SK-N-SH (cell line): ENCODE measurements around the gene TUBGCP5.

Experiments used
- CHD2 ChIP-seq: fragments of 150-350 bp; IDR thresholded peaks from 2 replicates; pipeline ENCODE4 v1.6.1; 2018; ENCODE audit warnings: low read length; ENCODE audit not compliant: partially characterized antibody
- CTCF ChIP-seq: fragments of 200-600 bp; sonication (generic); IDR thresholded peaks from 2 replicates; pipeline ENCODE4 v1.6.1; 2017; ENCODE audit warnings: antibody characterized with exemption, mild to moderate bottlenecking, moderate library complexity
- EP300 ChIP-seq, 2 experiments: IDR thresholded peaks; 2 replicates each; pipeline versions ENCODE4 v1.4.0 to v1.6.1; 2012; ENCODE audit warnings: borderline replicate concordance in 1 of 2, low read depth in 1 of 2, low read length in 1 of 2
- EZH2phosphoT487 ChIP-seq: fragments of 200-600 bp; sonication (generic); IDR thresholded peaks from 2 replicates; pipeline ENCODE4 v1.6.1; 2017; ENCODE audit warnings: low read depth, mixed run types, mild to moderate bottlenecking, antibody characterized with exemption, moderate library complexity, borderline replicate concordance
- FOXM1 ChIP-seq: IDR thresholded peaks from 2 replicates; pipeline ENCODE4 v1.4.0; 2012; ENCODE audit warnings: low read depth, mild to moderate bottlenecking
- GABPA ChIP-seq: IDR thresholded peaks from 2 replicates; pipeline ENCODE4 v1.4.0; 2012; ENCODE audit warnings: low read depth, mild to moderate bottlenecking
- GATA2 ChIP-seq: sonication (generic); formaldehyde crosslinking; IDR thresholded peaks from 2 replicates; pipeline ENCODE4 v1.5.0; 2020; ENCODE audit warnings: mild to moderate bottlenecking, missing genetic modification reagents
- JUND ChIP-seq: IDR thresholded peaks from 2 replicates; pipeline ENCODE4 v1.4.0; 2012
- MAX ChIP-seq: IDR thresholded peaks from 2 replicates; pipeline ENCODE4 v1.4.0; 2012; ENCODE audit warnings: low read depth
- POLR2AphosphoS5 ChIP-seq: IDR thresholded peaks from 2 replicates; pipeline ENCODE4 v1.6.1; 2012; ENCODE audit warnings: low read depth, low read length
- RCOR1 ChIP-seq: fragments of 150-350 bp; IDR thresholded peaks from 2 replicates; pipeline ENCODE4 v1.6.1; 2017; ENCODE audit warnings: antibody characterized with exemption, low read length
- REST ChIP-seq: IDR thresholded peaks from 2 replicates; pipeline ENCODE4 v1.6.1; 2012; ENCODE audit warnings: mild to moderate bottlenecking, low read depth, low read length, moderate library complexity
- TAF1 ChIP-seq: IDR thresholded peaks from 2 replicates; pipeline ENCODE4 v1.6.1; 2012; ENCODE audit warnings: low read depth, mild to moderate bottlenecking, low read length, moderate library complexity, borderline replicate concordance
- USF2 ChIP-seq: fragments of 150-350 bp; IDR thresholded peaks from 2 replicates; pipeline ENCODE4 v1.6.1; 2017; ENCODE audit warnings: antibody characterized with exemption, low read length, low read depth, borderline replicate concordance

- TF ChIP-seq CTCF (no peak), REST (no peak), RCOR1 (no peak), EZH2phosphoT487 (no peak), POLR2AphosphoS5 (no peak), GATA2 (CRISPR knock-in tag) (no peak), JUND (no peak), FOXM1 (no peak), TAF1 (no peak), CHD2 (no peak), MAX (no peak), EP300 (IDR thresholded peaks at IDR 0.05; ENCODE audit: borderline replicate concordance in 1 of 2, low read depth in 1 of 2, low read length in 1 of 2) (no peak), USF2 (no peak), GABPA (no peak)
Observed at GRCh38 chr15:22966321-22967083, 72.9 kb downstream of the TUBGCP5 start.
